ENCODE data around the gene ZNF532.

ZNF532 gene

DNA sequence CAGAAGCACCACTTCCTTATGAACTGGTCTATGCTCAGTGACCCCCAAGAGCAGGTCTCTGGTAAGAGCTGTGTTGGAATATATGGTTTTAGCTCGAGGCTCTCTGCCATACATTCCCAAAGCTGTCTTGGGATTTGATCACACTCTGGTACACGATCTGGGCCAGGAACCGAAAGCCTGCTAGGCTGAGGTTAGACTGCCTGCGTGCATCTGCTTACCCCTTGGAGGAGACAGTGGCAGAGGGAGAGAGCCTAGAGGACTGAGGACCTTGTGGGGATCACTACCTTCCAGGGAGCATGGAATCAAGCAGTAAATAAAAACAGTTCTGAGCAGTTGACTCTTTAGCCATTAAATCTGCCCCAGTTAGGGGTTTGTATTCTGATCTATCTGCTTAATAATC, 63.7 kb downstream of the ZNF532 start:
- no peak for DNase-seq (ENCODE audit: low read depth)
- no peak for TF ChIP-seq CTCF (conservative IDR thresholded peaks at IDR 0.05; ENCODE audit: low read depth, low read length)
- no peak overlapping the region for H3K4me3 ChIP-seq (ENCODE audit: low read length)

- H3K4me3 ChIP-seq (ENCODE audit: low read length): no peak overlapping the region
- TF ChIP-seq CTCF (conservative IDR thresholded peaks at IDR 0.05; ENCODE audit: low read depth, low read length): no peak
- DNase-seq (ENCODE audit: low read depth): no peak
Observed at GRCh38 chr18:58929206-58929605, 64.5 kb downstream of the ZNF532 start.

GRCh38 chr18:58934356-58934755, 69.7 kb downstream of the ZNF532 start:
- no peak for DNase-seq (ENCODE audit: low read depth)
- no peak overlapping the region for H3K4me3 ChIP-seq (ENCODE audit: low read length)
- TF ChIP-seq CTCF (conservative IDR thresholded peaks at IDR 0.05; ENCODE audit: low read depth, low read length): no peak

- no peak overlapping the region for H3K4me3 ChIP-seq (ENCODE audit: low read length)
- TF ChIP-seq CTCF (conservative IDR thresholded peaks at IDR 0.05; ENCODE audit: low read depth, low read length): no peak
- no peak for DNase-seq (ENCODE audit: low read depth)
Observed at GRCh38 chr18:58934933-58935577, 70.4 kb downstream of the ZNF532 start.

GRCh38 chr18:58937071-58937886, 72.6 kb downstream of the ZNF532 start:
- no peak for TF ChIP-seq CTCF (conservative IDR thresholded peaks at IDR 0.05; ENCODE audit: low read depth, low read length)
- H3K4me3 ChIP-seq (ENCODE audit: low read length): no peak overlapping the region
- no peak for DNase-seq (ENCODE audit: low read depth)

DNA sequence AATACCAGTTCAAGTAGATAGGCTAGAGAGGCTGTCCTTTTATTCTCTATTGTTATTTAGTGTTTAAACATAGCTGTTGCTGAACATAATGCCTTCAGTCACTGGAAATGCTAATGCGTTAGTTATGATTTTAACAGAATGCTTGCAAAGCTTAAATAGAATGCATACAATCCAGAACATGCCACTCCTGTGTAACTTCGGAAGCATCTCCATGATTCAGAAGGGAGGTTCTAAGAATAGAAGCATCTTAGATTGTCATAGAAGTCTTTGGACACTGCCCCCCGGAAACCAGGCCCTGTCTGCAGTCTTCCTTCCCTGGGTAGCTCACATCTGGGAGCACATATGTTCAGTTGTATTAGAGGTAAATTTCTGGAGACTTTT, 73.2 kb downstream of the ZNF532 start:
- no peak for TF ChIP-seq CTCF (conservative IDR thresholded peaks at IDR 0.05; ENCODE audit: low read depth, low read length)
- DNase-seq (ENCODE audit: low read depth): no peak
- H3K4me3 ChIP-seq (ENCODE audit: low read length): no peak overlapping the region
